ENCODE measurements around the gene MAPKAP1. TPM values are rescaled to one million over a fixed set of nuclear protein-coding genes. Genes with fewer than 3 reads are reported as not detected.
"Not testable (repeated sequence)": the region's sequence is repeated elsewhere in the genome, so short reads cannot be mapped to it uniquely, and the experiment has no call there.

MAPKAP1 gene
- total RNA-seq, 1 donor from 2014 or later = 96.2 TPM

- DNase-seq (ENCODE audit: low spot score) = no peak
- intact Hi-C loops (cut with DNase I) = no loop called here
These were observed 291.2 kb downstream of the MAPKAP1 start for GRCh38 chr9:125415583-125416460.

DNA sequence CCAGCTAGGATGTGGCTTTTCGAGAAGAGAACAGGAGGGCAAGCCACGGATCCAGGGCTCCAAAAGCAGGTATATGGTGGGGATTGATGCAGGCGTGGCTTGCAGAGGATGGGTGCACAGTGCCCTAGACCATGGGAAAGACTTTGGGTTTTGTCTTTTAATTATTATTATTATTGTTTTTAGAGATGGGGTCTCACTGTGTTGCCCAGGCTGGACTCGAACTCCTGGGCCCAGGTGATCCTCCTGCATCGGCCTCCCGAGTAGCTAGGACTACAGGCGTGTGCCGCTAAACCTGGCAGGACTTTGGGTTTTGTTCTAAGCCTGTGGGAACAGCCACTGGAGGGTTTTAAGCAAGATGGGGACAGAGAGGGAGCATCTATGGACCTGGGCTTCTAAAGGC lies 293.4 kb downstream of the MAPKAP1 start:
- DNase-seq (ENCODE audit: low spot score) = no peak
- intact Hi-C loops (cut with DNase I) = no loop called here

GRCh38 chr9:125412166-125412565 lies 294.8 kb downstream of the MAPKAP1 start:
- intact Hi-C loops (cut with DNase I) = no loop called here
- DNase-seq (ENCODE audit: low spot score) = no peak

DNA sequence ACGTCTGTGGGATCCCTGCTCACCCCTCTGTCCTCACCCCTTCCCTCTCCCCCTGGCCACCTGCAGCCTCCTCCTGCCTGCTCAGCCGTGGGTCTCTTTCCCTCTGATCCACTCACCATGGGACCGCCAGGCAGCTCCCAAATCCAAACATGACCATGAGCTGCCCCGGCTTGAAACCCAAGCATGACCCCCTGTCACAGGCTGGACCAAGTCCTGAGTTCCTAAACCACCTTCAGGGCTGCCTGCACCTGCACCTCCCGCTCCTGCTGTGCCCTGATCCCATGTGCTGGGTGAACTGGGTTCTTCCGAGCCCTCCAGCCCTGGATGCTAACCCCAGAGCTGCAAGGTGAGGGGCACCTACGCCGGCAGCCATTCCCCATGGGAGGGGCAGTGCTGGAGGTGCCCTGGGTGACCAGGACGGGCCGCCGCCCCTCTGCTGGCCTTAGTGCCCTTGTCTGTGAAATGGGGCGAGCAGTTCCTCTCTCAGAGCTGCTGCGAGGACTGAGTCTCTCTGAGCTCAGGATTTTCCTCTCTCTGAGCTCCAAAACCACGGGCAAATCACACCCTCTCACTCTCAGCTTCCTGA lies 295.7 kb downstream of the MAPKAP1 start:
- no peak for DNase-seq (ENCODE audit: low spot score)
- intact Hi-C loops (cut with DNase I) = no loop called here

DNA sequence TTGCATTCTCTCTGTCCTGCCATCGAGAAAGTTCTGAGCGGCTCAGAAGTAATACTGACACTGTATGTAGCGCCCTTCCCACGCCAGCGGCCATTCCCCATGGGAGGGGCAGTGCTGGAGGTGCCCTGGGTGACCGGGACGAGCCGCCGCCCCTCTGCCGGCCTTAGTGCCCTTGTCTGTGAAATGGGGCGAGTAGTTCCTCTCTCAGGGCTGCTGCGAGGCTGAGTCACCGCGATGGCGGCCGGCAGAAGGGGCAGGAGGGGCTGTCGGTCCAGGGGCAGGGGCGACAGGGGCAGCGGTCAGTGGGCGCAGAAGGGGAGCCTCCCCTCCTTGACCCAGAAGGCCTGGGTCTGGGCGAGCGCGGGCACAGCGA lies 296.5 kb downstream of the MAPKAP1 start:
- intact Hi-C loops (cut with DNase I) = no loop called here
- no peak for DNase-seq (ENCODE audit: low spot score)

- intact Hi-C loops (cut with DNase I) = loop anchor here (2.0 to 5.0 kb wide), 3 partner anchors 222 to 977 kb away; no protein-coding TSS in a partner anchor
- DNase-seq (ENCODE audit: low spot score) = no peak
These were observed 297.1 kb downstream of the MAPKAP1 start for GRCh38 chr9:125409637-125410521.

- DNase-seq (ENCODE audit: low spot score) = no peak
- intact Hi-C loops (cut with DNase I) = loop anchor here (2.0 to 5.0 kb wide), 3 partner anchors 223 to 978 kb away; no protein-coding TSS in a partner anchor
These were observed 297.8 kb downstream of the MAPKAP1 start for GRCh38 chr9:125409217-125409636.

GRCh38 chr9:125407974-125408900 lies 298.8 kb downstream of the MAPKAP1 start:
- peak; percentile 87 for DNase-seq (ENCODE audit: low spot score)
- intact Hi-C loops (cut with DNase I) = loop anchor here (2.0 to 5.0 kb wide), 3 partner anchors 224 to 979 kb away; no protein-coding TSS in a partner anchor

DNA sequence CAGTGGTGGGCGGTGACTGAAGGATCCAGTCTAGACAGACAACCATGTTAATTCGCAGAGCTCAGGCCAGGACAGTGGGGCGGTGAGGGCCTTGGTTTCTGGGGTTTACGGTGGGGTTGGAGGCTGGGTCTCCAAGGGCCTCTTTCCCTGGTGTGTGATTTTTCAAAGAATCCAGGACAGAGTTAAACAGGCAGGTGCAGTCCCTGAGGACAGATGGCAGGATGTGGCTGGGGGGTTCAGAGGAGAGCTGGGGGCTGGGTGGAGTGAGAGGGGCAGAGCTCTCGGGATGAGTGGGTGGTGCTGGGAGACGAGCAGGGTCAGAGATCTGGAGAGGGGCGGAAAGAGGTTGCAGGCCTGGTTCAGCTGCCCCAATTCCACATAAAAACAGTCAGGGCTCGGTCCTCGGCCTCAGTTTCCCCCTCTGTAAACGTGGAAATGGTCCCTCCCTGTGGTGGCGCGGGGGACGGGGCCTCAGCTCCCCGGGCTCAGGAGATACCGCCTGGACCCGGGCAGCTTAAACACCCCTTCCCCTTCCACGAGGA lies 299.5 kb downstream of the MAPKAP1 start:
- DNase-seq (ENCODE audit: low spot score) = no peak
- intact Hi-C loops (cut with DNase I) = loop anchor here (5.0 kb wide), 2 partner anchors 225 to 980 kb away; no protein-coding TSS in a partner anchor

GRCh38 chr9:125406810-125407087 lies 300.3 kb downstream of the MAPKAP1 start:
- no peak for DNase-seq (ENCODE audit: low spot score)
- intact Hi-C loops (cut with DNase I) = loop anchor here (5.0 kb wide), 2 partner anchors 226 to 981 kb away; no protein-coding TSS in a partner anchor

- intact Hi-C loops (cut with DNase I) = loop anchor here (5.0 kb wide), 2 partner anchors 226 to 981 kb away; no protein-coding TSS in a partner anchor
- DNase-seq (ENCODE audit: low spot score) = no peak
These were observed 300.8 kb downstream of the MAPKAP1 start for GRCh38 chr9:125405938-125406809.

DNA sequence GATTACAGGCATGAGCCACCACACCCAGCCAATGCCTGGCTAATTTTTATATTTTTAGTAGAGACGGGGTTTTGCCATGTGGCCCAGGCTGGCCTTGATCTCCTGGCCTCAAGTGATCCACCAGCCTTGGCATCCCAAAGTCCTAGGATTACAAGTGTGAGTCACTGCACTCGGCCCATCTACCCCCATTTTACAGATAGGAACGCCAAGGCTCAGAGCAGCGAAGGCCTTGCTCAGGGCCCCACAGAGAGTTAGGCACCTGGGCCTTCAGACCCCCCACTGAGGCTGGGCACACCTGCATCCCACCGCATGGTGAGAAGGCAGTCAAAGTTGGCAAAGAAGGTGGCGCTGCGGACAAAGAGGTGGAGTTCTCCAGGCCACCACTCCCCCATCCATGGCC lies 302.3 kb downstream of the MAPKAP1 start:
- no peak for DNase-seq (ENCODE audit: low spot score)
- intact Hi-C loops (cut with DNase I) = loop anchor here (5.0 kb wide), 2 partner anchors 228 to 983 kb away; no protein-coding TSS in a partner anchor

GRCh38 chr9:125400725-125401716 lies 306.0 kb downstream of the MAPKAP1 start:
- intact Hi-C loops (cut with DNase I) = no loop called here
- no peak for DNase-seq (ENCODE audit: low spot score)

- DNase-seq (ENCODE audit: low spot score); intact Hi-C loops (cut with DNase I): not testable (repeated sequence)
These were observed 306.8 kb downstream of the MAPKAP1 start for GRCh38 chr9:125400232-125400631.

GRCh38 chr9:125399666-125400065 lies 307.3 kb downstream of the MAPKAP1 start:
- intact Hi-C loops (cut with DNase I) = no loop called here
- DNase-seq (ENCODE audit: low spot score) = no peak

- DNase-seq (ENCODE audit: low spot score) = no peak
- intact Hi-C loops (cut with DNase I) = no loop called here
These were observed 307.8 kb downstream of the MAPKAP1 start for GRCh38 chr9:125399165-125399564.
